ENCODE results near the gene METAP1D. TPM values are rescaled to one million over a fixed set of nuclear protein-coding genes. Genes with fewer than 3 reads are reported as not detected.

Gene METAP1D
- total RNA-seq, 1 experiment from 2014 or later, result 9.5 TPM

- DNase-seq (ENCODE audit: low read depth), result no peak
Observed at GRCh38 chr2:172129404-172129803, 129.7 kb downstream of the METAP1D start.

Other genes starting within 250 kb of the METAP1D start
- gene SLC25A12, start 105.7 kb upstream of the METAP1D start, total RNA-seq (2014; rRNA removed; shearing (Covaris generic)), result 22.7 and 26.9 TPM in 2 replicates
- gene HAT1, start 77.5 kb upstream of the METAP1D start, total RNA-seq (2014; rRNA removed; shearing (Covaris generic)), result 76.0 and 85.5 TPM in 2 replicates
- gene DLX1, start 85.6 kb downstream of the METAP1D start, total RNA-seq (2014; rRNA removed; shearing (Covaris generic)), result 5.8 and 9.7 TPM in 2 replicates
- 0.53 and 1.1 TPM in 2 replicates for gene DLX2, start 102.9 kb downstream of the METAP1D start, total RNA-seq (2014; rRNA removed; shearing (Covaris generic))